ENCODE measurements around the gene AOX1. TPM values are rescaled to one million over a fixed set of nuclear protein-coding genes. Genes with fewer than 3 reads are reported as not detected.

AOX1 gene
- total and polyA plus RNA-seq, 8 donors, result 17.8 to 181 (median 120) TPM

GRCh38 chr2:200649724-200650123, 63.9 kb downstream of the AOX1 start:
- peak in 1 of 4 donors; percentile 26 for ATAC-seq
- WGBS, 2 donors, result 44 to 50% methylated on average over 3 of the region's 3 CpGs

DNA sequence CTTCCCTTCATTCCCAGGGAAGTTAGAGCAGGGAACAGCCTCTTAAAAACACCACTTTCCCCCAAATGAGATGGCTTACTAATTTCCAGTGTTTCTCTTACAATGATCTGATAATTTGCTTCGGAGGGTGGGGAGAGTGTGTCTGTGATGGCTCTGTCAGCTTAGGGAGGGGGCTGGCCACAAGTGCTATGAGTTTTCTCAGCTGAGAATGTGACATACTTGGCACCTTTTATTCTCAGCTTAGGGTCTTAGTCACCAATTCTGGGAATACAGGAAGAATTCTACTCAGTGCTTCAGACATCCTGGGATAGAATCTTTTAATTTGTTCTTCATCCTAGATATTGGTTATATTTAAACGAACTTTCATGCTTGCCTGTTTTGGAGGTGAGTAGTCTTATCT, 64.4 kb downstream of the AOX1 start:
- Histone ChIP-seq H3K4me3 (no peak overlapping the region), H3K27ac (peak overlapping the region in 1 of 4 donors; percentile 13), H3K9me3 (no peaks in the 10 kb centered on the region), H3K27me3 (no peaks in the 10 kb centered on the region), H3K36me3 (peaks cover 0 to 10% (median 2%) of the 10 kb centered on the region in 3 donors), H3K4me1 (peaks cover 0 to 16% (median 10%) of the 10 kb centered on the region in 3 donors)
- no peak for TF ChIP-seq CTCF (IDR thresholded peaks at IDR 0.05)
- ATAC-seq (no peak), DNase-seq (no peak), FAIRE-seq (no peak)
- 73 to 82% methylated on average over 2 of the region's 2 CpGs for WGBS, 2 donors
- intact Hi-C loops (cut with DNase I), result loop anchor here in 1 of 3 donors (10.0 kb wide), 1 partner anchor 55 kb away; no protein-coding TSS in a partner anchor

More at GRCh38 chr2:200649724-200650123, 63.9 kb downstream of the AOX1 start:
- peaks cover 0 to 16% (median 10%) of the 10 kb centered on the region in 3 donors for H3K4me1 ChIP-seq
- H3K27me3 ChIP-seq, result no peaks in the 10 kb centered on the region
- peaks cover 0 to 10% (median 2%) of the 10 kb centered on the region in 3 donors for H3K36me3 ChIP-seq
- H3K27ac ChIP-seq, result peak overlapping the region in 1 of 4 donors; percentile 13
- no peak for FAIRE-seq
- no peak for DNase-seq
- H3K4me3 ChIP-seq, result no peak overlapping the region
- H3K9me3 ChIP-seq, result no peaks in the 10 kb centered on the region
- no peak for TF ChIP-seq CTCF (IDR thresholded peaks at IDR 0.05)
- intact Hi-C loops (cut with DNase I), result loop anchor here in 1 of 3 donors (10.0 kb wide), 1 partner anchor 55 kb away; no protein-coding TSS in a partner anchor

DNA sequence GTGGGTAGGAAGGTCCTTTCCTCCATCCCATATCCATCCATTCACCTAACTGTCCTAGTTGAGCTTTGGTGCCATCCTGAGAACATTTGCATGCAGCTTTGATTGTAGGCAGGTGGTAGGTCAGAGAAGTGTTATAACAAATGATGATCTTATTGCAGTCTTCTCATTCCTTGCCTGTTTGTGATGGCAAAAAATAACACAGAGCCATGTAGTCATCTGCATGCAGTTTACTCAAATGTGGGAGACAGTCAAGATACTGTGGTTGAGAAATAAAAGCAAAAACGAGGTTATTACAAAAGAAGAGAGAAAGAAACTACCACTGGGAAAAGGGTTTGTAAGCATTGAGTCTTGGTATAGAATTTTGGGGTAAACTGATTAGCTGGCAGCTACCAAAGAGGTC, 66.3 kb downstream of the AOX1 start:
- no peak for TF ChIP-seq CTCF (IDR thresholded peaks at IDR 0.05)
- 28 to 91% methylated on average over 1 of the region's 1 CpG for WGBS, 2 donors
- Histone ChIP-seq H3K9me3 (no peaks in the 10 kb centered on the region), H3K4me1 (peaks cover 5 to 35% (median 10%) of the 10 kb centered on the region in 3 donors), H3K27me3 (no peaks in the 10 kb centered on the region), H3K4me3 (no peak overlapping the region), H3K36me3 (peaks cover 0 to 10% (median 2%) of the 10 kb centered on the region in 3 donors), H3K27ac (peak overlapping the region in 2 of 4 donors; percentile 12 to 38)
- DNase-seq (no peak), ATAC-seq (no peak), FAIRE-seq (no peak)
- intact Hi-C loops (cut with DNase I), result loop anchor here in 1 of 3 donors (10.0 kb wide), 1 partner anchor 57 kb away; no protein-coding TSS in a partner anchor

GRCh38 chr2:200653021-200653420, 67.2 kb downstream of the AOX1 start:
- ATAC-seq (peak; percentile 69 to 80 (median 74)), FAIRE-seq (no peak), DNase-seq (peak in 3 of 6 donors; percentile 34 to 42 (median 39))
- Histone ChIP-seq H3K27ac (peak overlapping the region in 2 of 4 donors; percentile 38 to 58), H3K4me1 (peaks cover 14 to 44% (median 19%) of the 10 kb centered on the region in 3 donors), H3K4me3 (no peak overlapping the region), H3K36me3 (peaks cover 0 to 10% (median 2%) of the 10 kb centered on the region in 3 donors), H3K9me3 (no peaks in the 10 kb centered on the region), H3K27me3 (no peaks in the 10 kb centered on the region)
- TF ChIP-seq CTCF (IDR thresholded peaks at IDR 0.05), result no peak
- intact Hi-C loops (cut with DNase I), result loop anchor here in 1 of 3 donors (10.0 kb wide), 1 partner anchor 58 kb away; no protein-coding TSS in a partner anchor
- WGBS, 2 donors, result 33 to 39% methylated on average over 3 of the region's 3 CpGs

- intact Hi-C loops (cut with DNase I), result loop anchor here in 1 of 3 donors (10.0 kb wide), 1 partner anchor 60 kb away; no protein-coding TSS in a partner anchor
- no peak for DNase-seq
- no peaks in the 10 kb centered on the region for H3K9me3 ChIP-seq
- H3K36me3 ChIP-seq, result peaks cover 0 to 10% (median 2%) of the 10 kb centered on the region in 3 donors
- no peak for FAIRE-seq
- no peaks in the 10 kb centered on the region for H3K27me3 ChIP-seq
- no peak overlapping the region for H3K27ac ChIP-seq
- no peak overlapping the region for H3K4me3 ChIP-seq
- ATAC-seq, result no peak
- WGBS, 2 donors, result 47 to 50% methylated on average over 3 of the region's 3 CpGs
- H3K4me1 ChIP-seq, result peaks cover 21 to 51% (median 27%) of the 10 kb centered on the region in 3 donors
- no peak for TF ChIP-seq CTCF (IDR thresholded peaks at IDR 0.05)
Measured at GRCh38 chr2:200654823-200655222, 69.0 kb downstream of the AOX1 start.

Measured in pancreas (tissue), 10 donors.